Measurements from ENCODE around the gene COBL.

GRCh38 chr7:51236470-51237132, 80.0 kb downstream of the COBL start:
- no peak for TF ChIP-seq CTCF (IDR thresholded peaks at IDR 0.05)
- TF ChIP-seq POLR2A (IDR thresholded peaks at IDR 0.05), result no peak
- TF ChIP-seq POLR2AphosphoS5 (IDR thresholded peaks at IDR 0.05), result no peak

Data from prostate gland (tissue), 2 donors.